HEK293 (cell line): ENCODE data around the gene KCNT1.

Experiments
- CTCF ChIA-PET: fragments of 350-600 bp; formaldehyde crosslinking; extraction: SDS; loops from one replicate; lab custom pipeline; 2021; ENCODE audit warnings: antibody characterized with exemption; lab: Yijun Ruan, JAX
- POLR2A ChIA-PET: fragments of 300-600 bp; formaldehyde crosslinking; extraction: SDS; loops from one replicate; lab custom pipeline; 2020; ENCODE audit warnings: antibody characterized with exemption, inconsistent platforms; lab: Yijun Ruan, JAX
- H3K27ac ChIP-seq: fragments of 200-500 bp; sonication (Bioruptor generic); 2 replicates; pipeline ENCODE4 v1.5.1; 2014; ENCODE audit warnings: low read depth, low read length, control low read depth, inconsistent platforms; ENCODE audit errors: extremely low read depth
- H3K36me3 ChIP-seq, 2 experiments: fragments of 200-500 bp in 1 of 2; sonication (Bioruptor generic) in 1 of 2; 1 replicate in 1 of 2; 2 replicates in 1 of 2; pipeline ENCODE4 v1.5.1; 2014 to 2017; ENCODE audit warnings: inconsistent platforms in 2 of 2, low read length in 2 of 2; ENCODE audit not compliant: control insufficient read depth in 2 of 2, insufficient read depth in 1 of 2
- H3K4me1 ChIP-seq: fragments of 200-500 bp; sonication (Bioruptor generic); 2 replicates; pipeline ENCODE4 v1.5.1; 2014; ENCODE audit warnings: mild to moderate bottlenecking, low read length, inconsistent platforms; ENCODE audit not compliant: control insufficient read depth, insufficient read depth
- H3K4me3 ChIP-seq: 2 replicates; pipeline ENCODE4 v1.5.1; 2011; ENCODE audit warnings: low read depth, mild to moderate bottlenecking, control low read depth, low read length, moderate library complexity
- H3K9me3 ChIP-seq: fragments of 200-500 bp; sonication (Bioruptor generic); 2 replicates; pipeline ENCODE4 v1.5.1; 2014; ENCODE audit warnings: low read depth, low read length, inconsistent platforms; ENCODE audit not compliant: control insufficient read depth, insufficient read depth
- AEBP2 ChIP-seq: fragments of 450-650 bp; formaldehyde crosslinking; IDR thresholded peaks from 2 replicates; pipeline ENCODE4 v1.5.1; 2016; ENCODE audit warnings: missing biosample characterization, missing genetic modification characterization, borderline replicate concordance
- BCL6B ChIP-seq: fragments of 450-650 bp; formaldehyde crosslinking; IDR thresholded peaks from 2 replicates; pipeline ENCODE4 v1.5.1; 2017; ENCODE audit warnings: missing biosample characterization, missing genetic modification characterization
- ELK4 ChIP-seq: IDR thresholded peaks from 2 replicates; pipeline ENCODE4 v1.6.1; 2011; ENCODE audit warnings: mild to moderate bottlenecking, low read depth, low read length, borderline replicate concordance
- REPIN1 ChIP-seq: fragments of 450-650 bp; formaldehyde crosslinking; IDR thresholded peaks from 2 replicates; pipeline ENCODE4 v1.5.1; 2017; ENCODE audit warnings: missing biosample characterization, missing genetic modification characterization, low read depth
- SCRT1 ChIP-seq: fragments of 450-650 bp; formaldehyde crosslinking; IDR thresholded peaks from 2 replicates; pipeline ENCODE4 v1.5.1; 2016; ENCODE audit warnings: missing biosample characterization, missing genetic modification characterization, borderline replicate concordance
- SETDB1 ChIP-seq: IDR thresholded peaks from one replicate; pipeline ENCODE4 v1.6.1; 2017; ENCODE audit warnings: mild to moderate bottlenecking, low read length, moderate library complexity, mixed read lengths; ENCODE audit not compliant: insufficient read length
- ZBTB17 ChIP-seq: fragments of 450-650 bp; formaldehyde crosslinking; IDR thresholded peaks from 2 replicates; pipeline ENCODE4 v1.5.1; 2016; ENCODE audit warnings: missing biosample characterization, missing genetic modification characterization
- ZBTB8A ChIP-seq: fragments of 450-650 bp; formaldehyde crosslinking; IDR thresholded peaks from 2 replicates; pipeline ENCODE4 v1.5.1; 2016; ENCODE audit warnings: missing biosample characterization, missing genetic modification characterization
- ZFP3 ChIP-seq: fragments of 450-650 bp; formaldehyde crosslinking; IDR thresholded peaks from 2 replicates; pipeline ENCODE4 v1.5.1; 2016; ENCODE audit warnings: low read depth, missing biosample characterization, missing genetic modification characterization
- ZIC2 ChIP-seq: fragments of 450-650 bp; formaldehyde crosslinking; IDR thresholded peaks from 2 replicates; pipeline ENCODE4 v1.5.1; 2016; ENCODE audit warnings: missing biosample characterization, missing genetic modification characterization
- ZNF148 ChIP-seq: fragments of 450-650 bp; formaldehyde crosslinking; IDR thresholded peaks from 2 replicates; pipeline ENCODE4 v1.5.0; 2017; ENCODE audit warnings: missing biosample characterization, missing genetic modification characterization, borderline replicate concordance
- ZNF16 ChIP-seq: fragments of 450-650 bp; formaldehyde crosslinking; IDR thresholded peaks from 2 replicates; pipeline ENCODE4 v1.5.1; 2016; ENCODE audit warnings: low read depth, missing biosample characterization, missing genetic modification characterization
- ZNF174 ChIP-seq: fragments of 450-650 bp; formaldehyde crosslinking; IDR thresholded peaks from 2 replicates; pipeline ENCODE4 v1.5.0; 2017; ENCODE audit warnings: missing biosample characterization, mild to moderate bottlenecking, missing genetic modification characterization
- ZNF184 ChIP-seq: fragments of 450-650 bp; IDR thresholded peaks from 2 replicates; pipeline ENCODE4 v1.5.1; 2018; ENCODE audit warnings: missing biosample characterization, mild to moderate bottlenecking, missing genetic modification characterization
- ZNF341 ChIP-seq: fragments of 450-650 bp; formaldehyde crosslinking; IDR thresholded peaks from 2 replicates; pipeline ENCODE4; 2016; ENCODE audit warnings: low read depth, missing biosample characterization, missing genetic modification characterization
- ZNF366 ChIP-seq: fragments of 450-650 bp; formaldehyde crosslinking; conservative IDR thresholded peaks from 2 replicates; pipeline ENCODE4 v1.5.1; 2016; ENCODE audit warnings: missing biosample characterization, missing genetic modification characterization
- ZNF488 ChIP-seq: fragments of 450-650 bp; formaldehyde crosslinking; IDR thresholded peaks from 2 replicates; pipeline ENCODE4 v1.5.1; 2016; ENCODE audit warnings: missing biosample characterization, missing genetic modification characterization
- ZNF843 ChIP-seq: fragments of 450-650 bp; formaldehyde crosslinking; IDR thresholded peaks from 2 replicates; pipeline ENCODE4 v1.5.1; 2016; ENCODE audit warnings: missing biosample characterization, missing genetic modification characterization
- ZSCAN30 ChIP-seq: fragments of 450-650 bp; IDR thresholded peaks from 2 replicates; pipeline ENCODE4 v1.5.1; 2018; ENCODE audit warnings: missing biosample characterization, mild to moderate bottlenecking, missing genetic modification characterization, moderate library complexity
- ZSCAN5A ChIP-seq: fragments of 450-650 bp; formaldehyde crosslinking; IDR thresholded peaks from 2 replicates; pipeline ENCODE4 v1.5.1; 2016; ENCODE audit warnings: missing biosample characterization, missing genetic modification characterization

KCNT1 gene

GRCh38 chr9:135813671-135814290, 111.8 kb downstream of the KCNT1 start (continued):
- TF ChIP-seq ELK4, result no peak
- no peak for TF ChIP-seq ZIC2 (tag by site-specific recombination)
- no peak for TF ChIP-seq ZBTB17 (tag by site-specific recombination)
- no peak for TF ChIP-seq ZNF843 (tag by site-specific recombination)
- no peak for TF ChIP-seq AEBP2 (tag by site-specific recombination)
- no peak for TF ChIP-seq SETDB1
- no peak for TF ChIP-seq ZNF341 (tag by site-specific recombination)
- no peak for TF ChIP-seq ZSCAN30 (tag by site-specific recombination)
- TF ChIP-seq BCL6B (tag by site-specific recombination), result no peak

- Histone ChIP-seq H3K4me1 (no peaks in the 10 kb centered on the region), H3K27ac (no peak overlapping the region), H3K9me3 (no peaks in the 10 kb centered on the region), H3K4me3 (no peak overlapping the region), H3K36me3 (peaks cover 2 to 93% of the 10 kb centered on the region in 2 experiments; a peak in 2 of 3 replicates)
- TF ChIP-seq ZNF174, result no peak
- ChIA-PET POLR2A (no interaction called here), CTCF (interaction anchor here (1.5 kb wide), 1 partner anchor 17 kb away, joined by 6 read pairs; no protein-coding TSS in a partner anchor)
Measured at GRCh38 chr9:135814421-135815095, 112.6 kb downstream of the KCNT1 start.

GRCh38 chr9:135815413-135815812, 113.4 kb downstream of the KCNT1 start:
- TF ChIP-seq ZFP3 (tag by site-specific recombination), result no peak
- TF ChIP-seq ZNF184 (tag by site-specific recombination), result no peak
- TF ChIP-seq ZNF488 (tag by site-specific recombination), result no peak
- no peak for TF ChIP-seq ZBTB8A (tag by site-specific recombination)
- TF ChIP-seq ZNF366, result no peak
- TF ChIP-seq ZNF16 (tag by site-specific recombination), result no peak
- no peak for TF ChIP-seq REPIN1 (tag by site-specific recombination)
- no peak for TF ChIP-seq ZNF843 (tag by site-specific recombination)
- TF ChIP-seq ZSCAN5A (tag by site-specific recombination), result no peak
- no peak for TF ChIP-seq ZBTB17 (tag by site-specific recombination)
- no peak for TF ChIP-seq SCRT1 (tag by site-specific recombination)
- no peak for TF ChIP-seq ZNF148 (tag by site-specific recombination)
- Histone ChIP-seq H3K9me3 (no peaks in the 10 kb centered on the region), H3K27ac (no peak overlapping the region), H3K4me3 (no peak overlapping the region), H3K4me1 (no peaks in the 10 kb centered on the region), H3K36me3 (peaks cover 4 to 92% of the 10 kb centered on the region in 2 experiments; a peak in 2 of 3 replicates)
- POLR2A ChIA-PET, result no interaction called here
- CTCF ChIA-PET, result interaction anchor here (1.5 kb wide), 1 partner anchor 18 kb away, joined by 6 read pairs; no protein-coding TSS in a partner anchor
